Pulmonary artery endothelial cell (primary cell): Measurements from ENCODE around the gene TMEM209. TPM values are rescaled to one million over a fixed set of nuclear protein-coding genes. Genes with fewer than 3 reads are reported as not detected.
"Not testable (repeated sequence)": the region's sequence is repeated elsewhere in the genome, so short reads cannot be mapped to it uniquely, and the experiment has no call there.

Source experiments
- DNase-seq: peaks from one replicate; pipeline ENCODE4 v3.0.0-alpha.2; 2011; ENCODE audit warnings: low read depth, low spot score
- total RNA-seq: library from RNA; depleted of rRNA; stranded (reverse); fragments of >200 nt; gene quantifications from 2 replicates; pipeline ENCODE4 v1.2.3, GENCODE V29; 2014

Gene TMEM209
- total RNA-seq, 1 donor from 2014 or later: 8.3 TPM

GRCh38 chr7:130162196-130162595 lies 43.0 kb downstream of the TMEM209 start:
- DNase-seq: no peak

GRCh38 chr7:130160455-130160854 lies 44.8 kb downstream of the TMEM209 start:
- DNase-seq: no peak

- no peak for DNase-seq
Measured at GRCh38 chr7:130160023-130160422, 45.2 kb downstream of the TMEM209 start.

- no peak for DNase-seq
Measured at GRCh38 chr7:130157700-130158099, 47.5 kb downstream of the TMEM209 start.

GRCh38 chr7:130156140-130156539 lies 49.1 kb downstream of the TMEM209 start:
- DNase-seq: no peak

GRCh38 chr7:130154501-130155317 lies 50.5 kb downstream of the TMEM209 start:
- no peak for DNase-seq

GRCh38 chr7:130154131-130154500 lies 51.1 kb downstream of the TMEM209 start:
- DNase-seq: no peak

- DNase-seq: no peak
Measured at GRCh38 chr7:130153211-130153908, 51.8 kb downstream of the TMEM209 start.

- no peak for DNase-seq
Measured at GRCh38 chr7:130152493-130153210, 52.6 kb downstream of the TMEM209 start.

- DNase-seq: no peak
Measured at GRCh38 chr7:130151591-130152492, 53.4 kb downstream of the TMEM209 start.

GRCh38 chr7:130150587-130150986 lies 54.6 kb downstream of the TMEM209 start:
- DNase-seq: no peak

GRCh38 chr7:130149281-130150139 lies 55.7 kb downstream of the TMEM209 start:
- no peak for DNase-seq

GRCh38 chr7:130148561-130148960 lies 56.6 kb downstream of the TMEM209 start:
- peak; percentile 10 for DNase-seq

GRCh38 chr7:130147710-130148325 lies 57.4 kb downstream of the TMEM209 start:
- DNase-seq: no peak

GRCh38 chr7:130146693-130147405 lies 58.4 kb downstream of the TMEM209 start:
- DNase-seq: no peak

- DNase-seq: not testable (repeated sequence)
Measured at GRCh38 chr7:130146142-130146541, 59.1 kb downstream of the TMEM209 start.

- no peak for DNase-seq
Measured at GRCh38 chr7:130145424-130146100, 59.6 kb downstream of the TMEM209 start.
